ENCODE data around the gene ANAPC15.
A peak's percentile ranks its signal among the peaks of the same experiment; 100 is the strongest.
"Not testable (repeated sequence)": the region's sequence is repeated elsewhere in the genome, so short reads cannot be mapped to it uniquely, and the experiment has no call there.

Gene ANAPC15

DNA sequence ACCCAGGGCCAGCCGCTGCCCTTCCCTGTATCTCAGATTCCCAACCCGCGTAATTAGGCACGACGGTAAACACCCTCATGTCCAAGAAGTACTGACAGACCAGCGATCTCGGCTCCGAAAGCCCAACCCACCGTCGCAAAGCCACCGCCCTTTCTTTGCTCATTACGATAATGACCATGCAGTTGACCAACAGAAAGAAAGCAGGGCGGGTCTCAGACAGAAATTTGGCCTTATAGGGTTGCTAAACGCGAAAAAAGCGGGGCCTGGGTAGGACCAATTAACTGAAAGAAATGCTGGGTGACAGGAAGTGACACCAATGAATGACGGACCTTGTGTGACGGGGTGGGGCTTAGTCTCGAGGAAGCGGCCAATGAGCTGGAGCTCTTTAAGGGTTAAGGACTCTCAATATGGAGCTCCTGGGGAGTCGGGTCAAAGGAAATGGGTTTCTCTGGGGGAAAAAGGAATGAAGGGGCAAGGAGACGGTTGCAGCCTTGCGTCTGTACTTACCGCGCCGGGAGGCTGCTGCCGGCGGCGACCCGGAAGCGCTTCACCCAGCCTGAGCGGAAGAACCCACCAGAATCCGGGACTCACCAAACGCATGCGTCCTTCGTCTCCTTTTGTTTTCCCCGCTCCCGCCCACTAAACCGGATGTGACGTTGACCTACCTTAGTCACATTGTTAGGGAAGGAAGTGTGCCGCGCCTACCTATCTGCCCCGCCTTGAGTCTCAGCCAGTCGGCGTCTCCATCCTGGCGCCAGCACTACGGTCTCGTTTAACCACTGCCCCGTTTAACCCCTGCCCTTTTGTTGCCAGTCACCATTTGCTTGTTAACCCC is at the start of gene ANAPC15:
TSS of gene ANAPC15 (minus strand) at position 553 of the 835 bp plus-strand sequence. CDS start 1,419 bp downstream, outside the sequence.
- DNase-seq, result peak; percentile 99

DNA sequence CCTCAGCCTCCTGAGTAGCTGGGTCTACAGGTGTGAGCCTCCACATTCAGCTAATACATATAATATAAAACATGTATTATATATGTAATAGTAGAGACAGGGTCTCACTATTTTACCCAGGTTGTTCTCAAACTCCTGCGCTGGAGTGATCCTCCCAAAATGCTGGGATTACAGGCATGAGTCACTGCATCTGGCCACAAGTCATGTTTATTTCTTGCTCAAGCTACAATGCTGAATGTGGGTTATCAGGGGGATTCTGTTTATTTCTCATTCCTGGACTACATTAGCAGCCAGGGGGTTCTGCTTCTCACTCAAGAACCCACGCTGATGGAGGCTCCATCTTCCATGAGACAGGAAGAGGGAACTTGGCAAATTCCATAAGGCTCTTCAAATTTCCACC is 47.8 kb upstream of the ANAPC15 start:
- DNase-seq, result no peak

DNA sequence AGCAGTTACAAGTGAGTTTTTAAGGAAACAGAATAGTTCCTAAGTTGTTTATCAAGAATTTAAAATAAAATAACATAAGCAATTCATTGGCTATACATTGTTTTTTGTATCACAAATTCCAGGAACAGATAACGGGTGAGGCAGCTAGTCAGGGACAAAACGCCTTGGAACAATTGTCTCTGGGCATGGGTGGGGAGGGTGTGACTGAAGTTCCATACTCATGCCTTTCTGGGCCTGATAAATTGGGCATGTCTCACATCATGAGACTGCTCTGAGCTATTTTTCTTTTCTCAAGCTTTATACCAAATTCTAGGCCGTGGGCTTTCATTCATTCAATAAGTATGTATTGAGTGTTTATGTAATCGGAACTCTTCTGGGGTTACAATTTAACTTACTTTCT is 44.6 kb upstream of the ANAPC15 start:
- DNase-seq, result no peak

DNA sequence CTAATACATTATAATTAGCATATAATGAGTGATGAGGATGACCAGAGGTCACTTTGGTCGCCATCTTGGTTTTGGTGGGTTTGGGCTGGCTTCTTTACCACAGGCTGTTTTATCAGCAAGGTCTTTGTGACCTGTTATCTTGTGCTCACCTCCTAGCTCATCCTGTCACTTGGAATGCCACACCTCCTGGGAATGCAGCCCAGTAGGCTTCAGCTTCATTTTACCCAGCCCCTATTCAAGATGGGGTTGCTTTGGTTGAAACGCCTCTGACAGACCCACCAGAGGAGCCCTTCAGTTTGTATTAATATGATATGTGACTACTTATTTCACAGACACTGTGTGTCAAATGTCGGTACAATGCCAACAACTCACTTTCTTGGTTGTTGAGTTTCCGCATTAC is 43.3 kb upstream of the ANAPC15 start:
- DNase-seq, result no peak

DNA sequence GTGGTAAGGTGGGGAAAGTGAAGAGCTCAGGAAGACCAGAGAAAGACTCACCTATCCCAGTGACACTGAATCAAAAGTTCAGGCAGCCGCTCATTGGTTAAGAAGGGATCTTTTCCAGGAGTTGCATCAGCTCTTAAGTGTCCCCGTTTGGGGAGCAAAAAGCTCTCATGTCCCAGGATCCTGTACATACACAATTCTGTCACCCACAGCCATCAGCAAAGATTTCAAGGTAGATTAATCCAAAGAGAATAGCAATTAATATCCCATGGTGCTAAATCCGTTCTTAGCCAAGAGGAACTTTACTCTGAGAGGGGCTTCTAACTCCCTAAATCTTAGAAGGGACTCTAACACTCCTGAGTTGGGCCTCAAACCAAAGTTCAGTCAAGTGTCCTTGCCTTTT is 42.3 kb upstream of the ANAPC15 start:
- no peak for DNase-seq

DNA sequence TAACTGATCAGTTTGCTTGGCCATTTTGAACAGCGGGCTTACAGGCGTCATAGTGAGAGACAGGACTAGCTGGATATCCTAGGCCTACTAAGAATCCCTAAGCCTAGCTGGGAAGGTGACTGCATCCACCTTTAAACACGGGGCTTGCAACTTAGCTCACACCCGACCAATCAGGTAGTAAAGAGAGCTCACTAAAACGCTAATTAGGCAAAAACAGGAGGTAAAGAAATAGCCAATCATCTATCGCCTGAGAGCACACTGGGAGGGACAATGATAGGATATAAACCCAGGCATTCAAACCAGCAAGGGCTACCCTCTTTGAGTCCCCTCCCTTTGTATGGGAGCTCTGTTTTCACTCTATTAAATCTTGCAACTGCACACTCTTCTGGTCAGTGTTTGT is 41.4 kb upstream of the ANAPC15 start:
- not testable (repeated sequence) for DNase-seq

DNA sequence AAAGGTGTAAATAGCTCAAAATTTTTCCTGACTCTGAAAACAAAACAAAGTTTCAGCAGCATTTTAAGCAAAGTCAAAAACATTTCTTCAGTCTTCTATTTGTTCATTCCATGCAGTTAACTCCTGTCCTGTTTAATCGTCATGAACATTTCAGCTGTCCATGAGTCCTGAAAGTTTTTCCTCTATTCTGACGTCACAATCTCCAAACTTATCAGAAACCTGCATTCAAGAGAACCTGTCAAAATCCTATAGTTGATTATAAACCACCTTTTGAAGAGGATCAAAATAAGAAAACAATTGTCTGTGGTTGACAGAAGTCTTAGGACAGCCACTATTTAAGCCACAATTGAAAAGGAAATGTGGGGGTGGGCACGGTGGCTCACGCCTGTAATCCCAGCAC is 38.4 kb upstream of the ANAPC15 start:
- DNase-seq, result no peak

DNA sequence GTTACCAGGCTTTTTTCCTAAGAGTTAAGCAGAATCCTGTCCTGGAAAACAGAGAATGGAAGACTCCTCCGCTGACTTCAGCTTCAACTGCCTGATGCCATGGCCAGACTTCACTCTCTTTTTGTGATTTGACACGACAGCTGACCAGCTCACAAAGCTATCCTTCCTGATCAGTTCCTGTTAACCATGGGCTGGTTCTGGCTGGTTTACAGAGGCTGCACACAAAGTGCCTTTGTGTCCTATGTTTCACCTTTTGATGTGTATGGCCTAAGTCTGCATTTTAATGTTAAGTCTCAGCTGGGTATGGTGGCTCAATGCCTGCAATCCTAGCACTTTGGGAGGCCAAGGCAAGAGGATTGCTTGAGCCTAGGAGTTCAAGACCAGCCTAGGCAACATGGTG is 34.1 kb upstream of the ANAPC15 start:
- no peak for DNase-seq

DNA sequence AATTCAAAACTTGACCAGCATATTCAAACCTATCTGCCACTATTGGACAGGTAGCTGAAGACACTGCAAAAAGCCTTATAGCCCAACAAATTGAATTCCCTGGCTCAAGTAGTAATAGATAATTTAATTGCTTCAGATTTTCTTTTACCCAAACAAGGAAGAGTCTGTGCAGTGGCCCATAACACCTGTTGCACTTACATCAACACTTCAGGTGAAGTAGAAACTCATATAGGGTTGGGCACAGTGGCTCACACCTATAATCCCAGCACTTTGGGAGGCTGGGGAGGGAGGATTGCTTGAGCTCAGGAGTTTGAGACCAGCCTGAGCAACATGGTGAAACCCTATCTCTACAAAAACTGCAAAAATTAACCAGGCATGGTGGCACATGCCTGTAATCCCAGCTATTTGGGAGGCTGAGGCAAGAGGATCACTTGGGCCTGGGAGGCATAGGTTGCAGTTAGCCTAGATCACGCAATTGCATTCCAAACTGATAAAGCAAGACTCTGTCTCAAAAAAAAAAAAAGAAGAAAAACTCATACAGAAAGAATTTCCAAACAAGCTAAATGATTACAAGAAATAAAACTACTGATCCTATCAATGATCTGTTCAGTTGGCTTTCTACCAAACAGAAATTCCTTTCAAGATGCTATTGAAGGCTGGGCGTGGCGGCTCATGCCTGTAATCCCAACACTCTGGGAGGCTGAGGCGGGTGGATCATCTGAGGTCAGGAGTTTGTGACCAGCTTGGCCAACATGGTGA is 32.5 kb upstream of the ANAPC15 start:
- no peak for DNase-seq

DNA sequence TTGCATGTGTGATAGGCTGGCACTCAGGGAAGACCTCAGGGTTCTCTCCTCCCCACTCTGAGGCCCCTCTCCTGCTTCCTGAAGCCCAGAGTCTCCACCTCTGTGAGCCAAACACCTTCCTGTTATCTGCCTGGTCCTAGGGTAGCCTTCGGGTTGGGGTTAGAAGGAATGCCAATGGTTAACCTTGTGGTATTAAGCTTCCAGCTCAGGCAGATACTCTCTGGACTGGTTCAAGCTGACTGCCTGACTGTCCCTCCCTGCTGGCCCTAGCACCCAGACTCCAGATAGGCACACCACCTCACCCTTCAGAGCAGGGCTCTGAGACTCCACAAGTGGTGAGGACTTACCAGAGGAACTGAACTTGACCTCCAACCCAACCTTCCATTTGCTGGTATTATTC is 30.0 kb upstream of the ANAPC15 start:
- DNase-seq, result not testable (repeated sequence)

DNA sequence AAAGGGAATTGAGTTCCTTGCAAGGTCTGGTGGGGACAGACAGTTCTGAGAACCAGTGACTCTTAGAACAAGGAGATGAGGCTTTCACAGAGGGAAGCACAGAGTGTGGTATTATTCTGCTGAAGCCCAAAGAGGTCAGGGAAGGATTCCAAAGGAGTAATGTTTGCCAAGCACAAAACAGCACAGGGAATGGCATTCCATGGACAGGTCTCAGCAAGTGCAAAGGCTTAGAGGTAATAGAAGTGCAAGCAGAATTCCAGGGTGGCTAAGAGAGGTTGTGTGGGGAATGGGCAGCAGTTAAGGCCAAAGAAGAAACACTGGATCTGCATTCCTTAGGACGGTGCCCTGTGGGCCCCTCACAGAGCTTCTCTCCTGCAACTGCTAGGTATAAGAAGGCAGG is 29.6 kb upstream of the ANAPC15 start:
- DNase-seq, result not testable (repeated sequence)

DNA sequence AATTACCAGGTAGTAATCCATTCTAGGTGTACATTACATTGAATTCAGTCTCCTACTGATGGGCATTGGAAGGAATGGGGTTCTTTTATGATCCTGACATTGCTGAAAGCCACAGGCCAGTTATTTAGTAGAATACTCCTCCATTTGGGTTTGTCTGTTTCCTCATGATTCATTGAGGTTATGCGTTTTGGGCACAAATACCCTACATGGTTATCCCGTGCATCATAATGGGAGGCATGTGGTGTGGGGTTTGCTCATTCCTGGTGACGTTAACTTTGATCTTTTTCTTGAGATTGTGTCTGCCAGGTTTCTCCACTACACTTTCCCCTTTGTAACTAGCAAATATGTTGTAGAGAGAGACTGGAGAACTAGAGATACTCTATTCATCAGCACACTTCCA is 28.6 kb upstream of the ANAPC15 start:
- no peak for DNase-seq

DNA sequence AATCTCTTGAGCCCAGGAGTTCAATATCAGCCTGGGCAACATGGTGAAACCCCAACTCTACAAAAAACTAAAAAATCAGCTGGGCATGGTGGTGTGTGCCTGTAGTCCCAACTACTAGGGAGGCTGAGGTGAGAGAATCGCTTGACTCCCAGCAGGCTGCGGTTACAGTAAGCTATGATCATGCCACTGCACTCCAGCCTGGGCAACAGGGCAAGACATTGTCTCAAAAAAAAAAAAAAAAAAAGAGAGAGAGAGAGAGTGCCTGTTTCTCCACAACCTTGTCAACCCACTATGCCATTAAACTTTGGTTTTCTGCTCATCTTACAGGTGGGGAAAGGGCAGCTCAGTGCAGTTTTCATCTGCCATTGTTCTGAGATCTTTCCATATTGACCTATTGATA is 28.2 kb upstream of the ANAPC15 start:
- DNase-seq, result no peak

DNA sequence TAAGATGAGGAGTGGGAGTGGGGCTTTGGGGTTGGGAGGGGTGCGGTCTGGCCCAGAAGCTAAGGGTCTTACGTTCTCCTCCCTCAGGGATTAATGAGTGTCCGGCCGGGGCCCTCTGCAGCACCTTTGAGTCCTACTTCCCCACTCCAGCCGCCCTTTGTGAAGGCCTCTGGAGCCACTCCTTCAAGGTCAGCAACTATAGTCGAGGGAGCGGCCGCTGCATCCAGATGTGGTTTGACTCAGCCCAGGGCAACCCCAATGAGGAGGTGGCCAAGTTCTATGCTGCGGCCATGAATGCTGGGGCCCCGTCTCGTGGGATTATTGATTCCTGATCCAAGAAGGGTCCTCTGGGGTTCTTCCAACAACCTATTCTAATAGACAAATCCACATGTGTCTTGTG is 27.0 kb upstream of the ANAPC15 start:
- no peak for DNase-seq

DNA sequence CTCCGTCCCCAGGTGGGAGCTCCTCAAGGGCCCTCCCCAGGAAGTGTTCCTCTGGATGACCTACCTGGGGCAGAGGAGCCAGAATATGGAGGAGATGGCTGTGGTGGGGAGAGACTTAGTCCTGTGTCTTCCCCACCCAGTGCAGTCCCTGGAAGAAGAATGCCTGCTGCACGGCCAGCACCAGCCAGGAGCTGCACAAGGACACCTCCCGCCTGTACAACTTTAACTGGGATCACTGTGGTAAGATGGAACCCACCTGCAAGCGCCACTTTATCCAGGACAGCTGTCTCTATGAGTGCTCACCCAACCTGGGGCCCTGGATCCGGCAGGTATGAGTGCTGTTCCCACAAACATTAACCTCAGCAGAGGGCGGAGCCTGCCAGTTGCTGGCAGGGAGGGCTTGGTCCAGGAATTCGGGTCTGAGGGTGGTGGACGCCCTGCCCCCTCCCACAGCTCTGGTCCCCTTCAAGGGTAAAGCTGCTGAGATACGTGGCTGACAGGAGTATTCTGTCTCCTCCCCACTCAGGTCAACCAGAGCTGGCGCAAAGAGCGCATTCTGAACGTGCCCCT is 26.4 kb upstream of the ANAPC15 start:
- no peak for DNase-seq

DNA sequence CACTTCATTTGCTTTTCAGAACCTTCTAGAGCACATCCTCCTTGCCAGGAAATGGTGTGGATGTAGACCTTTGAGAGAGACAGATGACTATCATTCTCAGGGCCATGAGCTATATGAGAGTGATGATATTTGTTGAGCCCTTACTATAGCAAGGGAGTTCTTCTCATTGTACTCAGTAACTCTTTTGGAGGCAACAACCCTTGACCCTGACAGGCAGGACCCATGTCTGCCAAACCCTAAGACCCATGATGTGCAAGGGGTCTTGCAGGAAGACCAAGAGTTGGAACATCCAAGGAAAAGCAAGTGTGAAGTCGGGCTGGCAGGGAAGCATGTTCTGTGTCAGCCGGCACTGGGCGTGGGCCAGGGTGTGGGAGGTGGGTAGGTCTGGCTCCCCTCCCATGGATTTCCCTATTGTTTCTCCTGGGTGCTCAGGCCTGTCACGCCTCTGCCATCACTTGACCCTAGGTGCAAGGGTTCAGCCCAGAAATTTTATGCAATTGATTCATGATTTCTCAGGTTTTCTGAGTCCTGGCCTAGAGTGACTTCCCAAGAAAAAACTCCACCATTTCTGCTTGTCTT is 24.3 kb upstream of the ANAPC15 start:
- DNase-seq, result no peak

DNA sequence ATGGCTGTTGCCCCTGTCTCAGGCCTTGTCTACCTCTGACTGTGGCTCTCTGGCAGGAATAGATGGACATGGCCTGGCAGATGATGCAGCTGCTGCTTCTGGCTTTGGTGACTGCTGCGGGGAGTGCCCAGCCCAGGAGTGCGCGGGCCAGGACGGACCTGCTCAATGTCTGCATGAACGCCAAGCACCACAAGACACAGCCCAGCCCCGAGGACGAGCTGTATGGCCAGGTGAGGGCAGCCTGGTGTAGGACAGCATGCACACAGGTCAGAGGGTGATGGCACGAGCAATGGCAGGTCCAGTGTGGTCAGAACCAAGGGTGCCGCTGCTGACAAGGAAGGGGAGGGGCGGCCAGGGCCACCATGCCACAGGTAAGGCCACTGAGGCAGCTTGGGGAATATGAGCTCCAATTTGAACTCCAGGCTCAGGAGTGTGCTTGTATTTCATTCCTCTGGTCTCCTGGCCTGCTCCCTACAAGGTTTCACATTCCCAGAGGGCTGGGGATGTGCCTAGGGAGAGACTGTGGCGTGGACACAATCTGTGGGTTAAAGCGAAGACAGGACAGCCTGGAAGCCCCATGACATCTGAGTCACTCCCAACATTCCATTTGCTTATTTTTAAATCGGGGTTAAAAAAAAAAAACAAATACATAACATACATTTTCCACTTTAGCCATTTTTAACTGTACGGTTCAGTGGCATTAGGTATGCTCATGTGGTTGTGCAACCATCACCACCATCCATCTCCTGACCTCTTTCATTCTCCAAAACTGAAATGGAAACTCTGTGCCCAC is 23.6 kb upstream of the ANAPC15 start:
- DNase-seq, result no peak

DNA sequence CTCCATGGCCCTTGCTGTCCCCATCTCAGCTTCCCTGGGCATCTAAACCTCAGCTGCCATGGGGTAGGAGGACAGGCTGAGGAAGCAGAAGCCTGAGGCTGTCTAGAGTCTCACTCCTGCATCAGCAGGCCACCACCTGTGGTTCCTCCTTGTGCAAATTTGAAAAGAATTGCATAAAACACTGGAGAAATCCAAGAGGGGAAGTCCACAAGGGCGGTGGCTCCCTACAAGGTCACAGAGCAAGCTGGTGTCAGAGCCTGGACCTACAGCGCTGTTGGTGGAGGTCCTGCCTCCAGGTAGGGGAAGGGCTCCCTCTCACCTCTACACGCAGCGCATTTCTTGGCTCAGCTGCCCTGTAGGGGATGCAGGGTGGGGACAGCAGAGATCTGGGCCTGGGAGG is 23.0 kb upstream of the ANAPC15 start, which contains the start of gene FOLR3:
TSS of gene FOLR3 (plus strand) at position 253 of the 400 bp plus-strand sequence. CDS start 228 bp downstream, outside the sequence.
- not testable (repeated sequence) for DNase-seq

DNA sequence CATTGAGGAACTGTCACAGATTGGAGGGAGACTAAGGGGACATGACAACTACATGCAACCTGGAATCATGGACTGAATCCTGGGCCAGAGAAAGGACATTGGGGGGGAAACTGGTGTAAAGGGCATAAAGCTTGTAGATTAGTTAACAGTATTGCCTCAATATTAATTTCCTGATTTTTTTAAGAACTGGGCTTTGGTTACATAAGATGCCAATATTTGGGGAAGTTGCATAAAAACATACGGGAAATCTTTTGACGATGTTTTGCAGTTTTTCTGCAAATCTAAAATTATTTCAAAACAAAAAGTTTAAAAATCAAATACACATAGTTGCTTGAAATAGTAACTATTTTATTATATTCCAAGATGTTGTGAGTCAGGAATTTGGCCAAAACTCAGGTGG is 20.2 kb upstream of the ANAPC15 start:
- no peak for DNase-seq

DNA sequence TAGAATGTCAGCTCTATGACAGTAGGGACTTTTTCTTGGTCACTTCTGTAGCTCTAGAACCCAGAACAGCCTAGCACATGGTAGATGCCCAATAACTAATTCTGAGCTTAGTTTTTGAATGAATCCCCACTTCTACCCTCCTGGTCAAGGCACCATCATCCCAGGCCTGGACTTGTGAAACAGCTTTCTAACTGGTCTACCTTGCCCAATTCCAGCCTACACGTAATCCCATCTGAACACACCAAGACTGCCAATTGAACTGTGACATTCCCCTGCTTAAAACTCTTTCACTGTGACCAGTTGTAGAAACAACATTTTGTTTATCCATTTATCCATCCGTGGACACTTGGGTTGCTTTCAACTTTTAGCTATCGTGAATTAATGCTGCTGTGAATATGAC is 16.9 kb upstream of the ANAPC15 start:
- DNase-seq, result no peak

DNA sequence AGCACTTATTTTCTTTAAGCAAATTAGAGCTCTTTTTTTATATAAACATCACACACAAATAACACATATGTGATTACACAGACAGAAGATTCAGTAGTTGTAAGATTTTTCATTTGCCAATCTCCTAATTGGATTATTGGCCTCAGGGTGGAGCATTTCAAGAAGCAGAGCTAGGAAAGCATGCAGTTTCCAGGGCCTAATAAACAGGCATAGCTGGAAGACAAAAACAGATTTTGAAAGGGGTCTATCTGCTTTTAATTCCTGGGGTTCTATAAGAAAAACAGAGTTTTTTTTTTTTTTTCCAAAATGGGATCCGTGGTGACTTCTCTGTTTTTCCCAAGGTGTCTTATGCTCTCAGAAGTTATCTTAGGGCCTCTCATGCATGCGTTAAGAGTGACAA is 15.4 kb upstream of the ANAPC15 start:
- no peak for DNase-seq

DNA sequence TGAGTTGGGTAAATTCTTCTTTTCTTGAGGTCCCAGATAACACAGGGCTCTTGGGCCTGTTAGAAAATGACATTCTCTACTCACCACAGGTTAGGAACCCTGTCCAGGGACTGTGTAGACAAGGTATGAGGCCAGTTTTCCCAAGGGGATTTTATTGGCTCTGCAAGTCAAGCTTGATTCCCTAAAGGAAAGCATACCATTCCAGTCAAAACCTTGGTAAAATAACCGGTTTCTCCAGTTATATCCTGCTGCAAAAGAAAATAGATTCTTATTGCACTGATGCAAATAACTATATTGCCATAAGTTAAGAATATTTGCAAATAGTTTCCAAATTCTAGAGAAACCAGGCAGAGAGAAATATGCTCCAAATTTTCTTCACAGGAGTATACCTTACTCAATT is 13.5 kb upstream of the ANAPC15 start:
- no peak for DNase-seq

DNA sequence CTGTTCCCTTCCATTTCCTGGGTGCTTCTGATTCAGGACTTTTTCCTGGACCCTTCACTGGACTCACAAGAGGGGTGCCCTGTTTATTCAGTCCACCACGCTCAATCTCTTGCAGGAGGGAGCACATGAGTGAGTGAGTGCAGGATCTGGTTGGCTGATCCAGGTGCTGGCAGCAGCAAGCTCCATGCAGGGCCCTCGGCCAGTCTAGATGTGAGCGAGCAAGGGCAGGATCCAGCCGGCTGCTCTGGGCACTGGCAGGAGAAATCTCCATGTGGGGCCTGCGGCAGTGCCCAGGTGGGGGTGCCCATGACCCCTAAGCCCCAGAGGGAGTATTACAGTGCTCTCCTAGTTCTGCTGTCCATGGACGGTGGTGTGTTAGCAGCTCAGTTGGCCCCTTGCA is 11.6 kb upstream of the ANAPC15 start:
- no peak for DNase-seq
